Choroid plexus epithelial cell (primary cell): ENCODE data around the gene NCOR1.

Source experiments
- DNase-seq: peaks from one replicate; pipeline ENCODE4 v3.0.0-alpha.2; 2010; ENCODE audit warnings: low read depth
- H3K4me3 ChIP-seq: 2 replicates; pipeline ENCODE4 v1.5.1; 2011; ENCODE audit warnings: low read depth, mild to moderate bottlenecking, control low read depth, low read length, moderate library complexity
- TF ChIP-seq, protein P1 (sequence below): conservative IDR thresholded peaks from 2 replicates; pipeline ENCODE4 v1.5.1; 2011; ENCODE audit warnings: low read depth, mild to moderate bottlenecking, control low read depth, inconsistent platforms, low read length, moderate library complexity

The NCOR1 gene

DNA sequence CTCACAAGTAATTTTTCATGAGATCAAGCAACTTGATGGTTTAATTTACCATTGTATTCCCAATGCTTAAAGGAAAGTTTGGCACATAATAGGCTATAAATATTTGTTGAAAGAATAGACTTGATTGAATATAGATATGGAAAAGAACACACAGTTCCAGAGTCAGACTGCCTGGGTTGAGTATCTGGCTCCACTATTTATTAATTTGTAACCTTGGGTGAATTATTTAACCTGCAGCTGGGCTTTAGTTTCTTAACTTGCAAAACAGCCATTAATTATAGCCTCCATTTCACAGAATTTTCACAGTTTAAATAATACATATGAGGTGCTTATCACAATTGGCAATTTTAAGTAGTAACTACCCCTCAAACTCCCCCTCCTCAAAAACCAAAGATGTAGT lies 73.6 kb downstream of the NCOR1 start:
- H3K4me3 ChIP-seq, result no peak overlapping the region
- TF ChIP-seq, protein P1, sequence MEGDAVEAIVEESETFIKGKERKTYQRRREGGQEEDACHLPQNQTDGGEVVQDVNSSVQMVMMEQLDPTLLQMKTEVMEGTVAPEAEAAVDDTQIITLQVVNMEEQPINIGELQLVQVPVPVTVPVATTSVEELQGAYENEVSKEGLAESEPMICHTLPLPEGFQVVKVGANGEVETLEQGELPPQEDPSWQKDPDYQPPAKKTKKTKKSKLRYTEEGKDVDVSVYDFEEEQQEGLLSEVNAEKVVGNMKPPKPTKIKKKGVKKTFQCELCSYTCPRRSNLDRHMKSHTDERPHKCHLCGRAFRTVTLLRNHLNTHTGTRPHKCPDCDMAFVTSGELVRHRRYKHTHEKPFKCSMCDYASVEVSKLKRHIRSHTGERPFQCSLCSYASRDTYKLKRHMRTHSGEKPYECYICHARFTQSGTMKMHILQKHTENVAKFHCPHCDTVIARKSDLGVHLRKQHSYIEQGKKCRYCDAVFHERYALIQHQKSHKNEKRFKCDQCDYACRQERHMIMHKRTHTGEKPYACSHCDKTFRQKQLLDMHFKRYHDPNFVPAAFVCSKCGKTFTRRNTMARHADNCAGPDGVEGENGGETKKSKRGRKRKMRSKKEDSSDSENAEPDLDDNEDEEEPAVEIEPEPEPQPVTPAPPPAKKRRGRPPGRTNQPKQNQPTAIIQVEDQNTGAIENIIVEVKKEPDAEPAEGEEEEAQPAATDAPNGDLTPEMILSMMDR, result no peak
- no peak for DNase-seq

- DNase-seq, result no peak
- no peak overlapping the region for H3K4me3 ChIP-seq
- TF ChIP-seq, protein P1, result no peak
Measured at GRCh38 chr17:16140854-16141253, 74.5 kb downstream of the NCOR1 start.

DNA sequence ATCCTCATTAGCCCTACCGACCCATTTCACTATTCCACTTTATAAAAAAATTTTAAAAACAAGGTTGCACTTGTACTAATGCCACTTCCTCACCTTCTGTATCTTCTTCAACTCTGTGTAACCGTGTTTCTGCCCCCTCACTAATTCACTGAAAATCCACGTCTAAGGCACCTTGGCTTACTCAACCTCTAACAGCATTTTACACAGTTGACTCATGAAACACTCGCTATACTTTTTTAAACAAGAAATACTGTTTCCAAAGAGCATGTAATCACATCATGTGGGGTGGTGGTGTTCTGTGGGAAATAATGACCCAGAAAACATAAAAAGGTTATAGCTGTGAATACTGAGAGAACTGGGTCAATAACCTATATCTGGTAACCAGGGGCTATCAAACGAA lies 79.9 kb downstream of the NCOR1 start:
- DNase-seq, result peak; percentile 42
- TF ChIP-seq, protein P1, result no peak
- H3K4me3 ChIP-seq, result no peak overlapping the region

DNA sequence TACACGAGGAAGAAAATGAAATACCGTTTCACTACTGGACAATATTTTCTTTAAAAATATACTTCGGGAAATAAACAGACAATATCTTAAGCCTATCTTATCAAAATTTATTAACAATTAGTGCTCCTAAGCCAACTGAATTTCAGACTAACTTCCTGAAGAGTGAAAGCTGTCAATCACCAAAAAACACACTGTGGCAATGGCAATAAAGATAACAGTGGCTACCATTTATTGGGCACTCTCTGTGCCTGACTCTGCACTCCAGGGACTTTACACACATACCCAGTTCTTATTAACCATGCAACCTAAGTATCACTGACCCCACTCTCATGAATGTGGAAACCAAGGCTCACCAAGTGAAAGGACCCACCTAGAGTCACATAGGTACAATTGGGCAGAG lies 83.7 kb downstream of the NCOR1 start:
- TF ChIP-seq, protein P1, result no peak
- H3K4me3 ChIP-seq, result no peak overlapping the region
- DNase-seq, result no peak

DNA sequence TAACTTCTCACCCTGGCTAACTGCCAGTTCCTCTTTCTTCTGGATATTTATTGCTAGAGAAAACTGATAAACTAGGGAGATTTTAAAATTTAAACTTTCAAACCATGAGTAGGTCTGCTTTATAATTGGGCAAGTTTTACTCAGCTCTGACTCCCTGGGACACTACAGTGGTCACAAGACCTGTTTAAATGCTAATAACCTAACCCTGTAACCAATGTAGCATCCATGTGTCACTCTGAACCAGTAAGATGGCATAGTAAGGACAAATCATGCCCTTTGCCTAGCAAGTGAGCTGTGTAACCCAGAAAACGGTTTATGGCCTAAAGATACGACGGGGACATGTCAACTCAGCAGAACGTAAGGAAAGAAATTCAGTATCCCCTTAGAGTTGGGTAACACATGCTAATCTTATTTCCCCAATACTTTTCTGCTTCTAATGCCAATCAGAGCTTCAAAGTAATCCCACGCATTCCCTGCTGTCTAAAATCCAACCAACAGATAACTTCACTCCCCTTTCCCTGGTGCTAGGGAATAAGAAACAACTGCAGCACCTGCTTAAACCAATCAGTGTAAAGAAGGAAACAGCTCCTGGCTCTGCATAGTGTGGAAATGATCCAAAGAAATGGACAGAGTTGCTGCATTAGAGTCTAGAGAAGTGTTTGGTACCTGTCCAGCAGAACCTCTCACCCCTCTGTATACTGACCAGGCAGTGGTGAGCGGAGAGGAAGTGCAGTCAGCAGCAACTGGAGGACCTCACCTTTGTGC lies 85.7 kb downstream of the NCOR1 start:
- DNase-seq, result no peak
- H3K4me3 ChIP-seq, result no peak overlapping the region
- TF ChIP-seq, protein P1, result no peak

GRCh38 chr17:16123531-16123930 lies 91.8 kb downstream of the NCOR1 start:
- TF ChIP-seq, protein P1, result no peak
- no peak for DNase-seq
- H3K4me3 ChIP-seq, result no peak overlapping the region

- TF ChIP-seq, protein P1, result no peak
- no peak overlapping the region for H3K4me3 ChIP-seq
- DNase-seq, result peak; percentile 14
Measured at GRCh38 chr17:16122697-16123434, 92.5 kb downstream of the NCOR1 start.
